ENCODE results near the gene SCLT1.

Gene SCLT1

GRCh38 chr4:128835498-128836222 is 257.7 kb downstream of the SCLT1 start:
- DNase-seq: no peak
